ENCODE data around the gene ALOXE3.

Gene ALOXE3

GRCh38 chr17:8147141-8147804, 29.0 kb upstream of the ALOXE3 start:
- TF ChIP-seq ARNTL (CRISPR knock-in tag; IDR thresholded peaks at IDR 0.05; ENCODE audit: borderline replicate concordance, low read depth) (no peak), RARB (CRISPR knock-in tag; IDR thresholded peaks at IDR 0.05) (no peak), ZC3H10 (CRISPR knock-in tag; IDR thresholded peaks at IDR 0.05) (no peak), BACH2 (CRISPR knock-in tag; IDR thresholded peaks at IDR 0.05; ENCODE audit: borderline replicate concordance) (no peak), OSR1 (CRISPR knock-in tag; IDR thresholded peaks at IDR 0.05) (no peak), PPARA (CRISPR knock-in tag; IDR thresholded peaks at IDR 0.05; ENCODE audit: borderline replicate concordance) (no peak)
- TF ChIP-seq, protein P1, sequence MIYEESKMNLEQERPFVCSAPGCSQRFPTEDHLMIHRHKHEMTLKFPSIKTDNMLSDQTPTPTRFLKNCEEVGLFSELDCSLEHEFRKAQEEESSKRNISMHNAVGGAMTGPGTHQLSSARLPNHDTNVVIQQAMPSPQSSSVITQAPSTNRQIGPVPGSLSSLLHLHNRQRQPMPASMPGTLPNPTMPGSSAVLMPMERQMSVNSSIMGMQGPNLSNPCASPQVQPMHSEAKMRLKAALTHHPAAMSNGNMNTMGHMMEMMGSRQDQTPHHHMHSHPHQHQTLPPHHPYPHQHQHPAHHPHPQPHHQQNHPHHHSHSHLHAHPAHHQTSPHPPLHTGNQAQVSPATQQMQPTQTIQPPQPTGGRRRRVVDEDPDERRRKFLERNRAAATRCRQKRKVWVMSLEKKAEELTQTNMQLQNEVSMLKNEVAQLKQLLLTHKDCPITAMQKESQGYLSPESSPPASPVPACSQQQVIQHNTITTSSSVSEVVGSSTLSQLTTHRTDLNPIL (CRISPR knock-in tag; IDR thresholded peaks at IDR 0.05; ENCODE audit: low read depth): no peak
- ATAC-seq: no peak

DNA sequence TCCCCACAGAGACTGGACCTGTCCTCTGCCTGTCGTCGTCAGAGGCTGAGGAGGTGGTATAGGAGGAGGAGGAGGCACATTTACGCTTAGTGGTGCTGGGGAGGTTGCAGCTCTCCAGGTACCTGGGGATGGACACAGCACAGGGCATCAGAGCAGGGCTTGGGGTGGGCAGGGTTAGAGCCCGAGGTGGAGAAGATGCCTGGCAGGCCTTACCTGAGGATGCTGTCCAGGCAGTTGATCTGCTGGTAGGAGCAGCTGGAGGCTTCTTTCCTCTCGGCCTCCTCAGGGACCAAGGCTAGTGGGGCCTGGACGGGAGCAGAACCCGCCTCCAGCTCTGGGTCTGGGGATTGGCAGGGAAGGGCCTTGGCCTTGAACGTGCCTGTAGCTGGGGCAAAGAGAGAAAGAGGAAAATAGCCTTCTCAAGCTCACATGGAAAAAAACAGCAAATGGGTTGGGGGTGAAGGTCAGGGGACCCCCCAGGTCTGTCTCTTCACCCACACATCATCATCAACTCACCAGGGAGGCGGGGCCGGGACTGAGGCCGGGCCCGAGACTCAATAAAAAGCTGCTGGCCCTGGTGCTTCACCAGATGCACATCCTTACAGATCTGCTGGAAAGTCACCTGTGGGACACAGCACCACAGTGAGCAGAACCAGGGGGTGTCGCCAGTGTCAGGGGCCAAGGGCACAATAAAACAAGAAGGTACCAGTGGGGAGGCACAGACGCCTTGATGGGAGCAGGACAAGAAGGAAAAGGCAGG, 28.2 kb upstream of the ALOXE3 start:
- TF ChIP-seq ZFP30 (CRISPR knock-in tag; IDR thresholded peaks at IDR 0.05): no peak
- TF ChIP-seq RARB (CRISPR knock-in tag; IDR thresholded peaks at IDR 0.05): no peak
- no peak for TF ChIP-seq ESRRG (CRISPR knock-in tag; IDR thresholded peaks at IDR 0.05)
- no peak for ATAC-seq

GRCh38 chr17:8145811-8146210, 27.5 kb upstream of the ALOXE3 start:
- no peak for TF ChIP-seq GLIS3 (CRISPR knock-in tag; IDR thresholded peaks at IDR 0.05)
- no peak for TF ChIP-seq ZNF565 (CRISPR knock-in tag; conservative IDR thresholded peaks at IDR 0.05; ENCODE audit: low read depth)
- TF ChIP-seq ESRRG (CRISPR knock-in tag; IDR thresholded peaks at IDR 0.05): no peak
- no peak for TF ChIP-seq ZNF8 (CRISPR knock-in tag; IDR thresholded peaks at IDR 0.05)
- no peak for TF ChIP-seq BACH2 (CRISPR knock-in tag; IDR thresholded peaks at IDR 0.05; ENCODE audit: borderline replicate concordance)
- TF ChIP-seq ISL1 (CRISPR knock-in tag; IDR thresholded peaks at IDR 0.05): no peak
- TF ChIP-seq ARNTL (CRISPR knock-in tag; IDR thresholded peaks at IDR 0.05; ENCODE audit: borderline replicate concordance, low read depth): no peak
- TF ChIP-seq, protein P2, sequence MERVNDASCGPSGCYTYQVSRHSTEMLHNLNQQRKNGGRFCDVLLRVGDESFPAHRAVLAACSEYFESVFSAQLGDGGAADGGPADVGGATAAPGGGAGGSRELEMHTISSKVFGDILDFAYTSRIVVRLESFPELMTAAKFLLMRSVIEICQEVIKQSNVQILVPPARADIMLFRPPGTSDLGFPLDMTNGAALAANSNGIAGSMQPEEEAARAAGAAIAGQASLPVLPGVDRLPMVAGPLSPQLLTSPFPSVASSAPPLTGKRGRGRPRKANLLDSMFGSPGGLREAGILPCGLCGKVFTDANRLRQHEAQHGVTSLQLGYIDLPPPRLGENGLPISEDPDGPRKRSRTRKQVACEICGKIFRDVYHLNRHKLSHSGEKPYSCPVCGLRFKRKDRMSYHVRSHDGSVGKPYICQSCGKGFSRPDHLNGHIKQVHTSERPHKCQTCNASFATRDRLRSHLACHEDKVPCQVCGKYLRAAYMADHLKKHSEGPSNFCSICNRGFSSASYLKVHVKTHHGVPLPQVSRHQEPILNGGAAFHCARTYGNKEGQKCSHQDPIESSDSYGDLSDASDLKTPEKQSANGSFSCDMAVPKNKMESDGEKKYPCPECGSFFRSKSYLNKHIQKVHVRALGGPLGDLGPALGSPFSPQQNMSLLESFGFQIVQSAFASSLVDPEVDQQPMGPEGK (CRISPR knock-in tag; IDR thresholded peaks at IDR 0.05; ENCODE audit: borderline replicate concordance): no peak
- ATAC-seq: no peak

DNA sequence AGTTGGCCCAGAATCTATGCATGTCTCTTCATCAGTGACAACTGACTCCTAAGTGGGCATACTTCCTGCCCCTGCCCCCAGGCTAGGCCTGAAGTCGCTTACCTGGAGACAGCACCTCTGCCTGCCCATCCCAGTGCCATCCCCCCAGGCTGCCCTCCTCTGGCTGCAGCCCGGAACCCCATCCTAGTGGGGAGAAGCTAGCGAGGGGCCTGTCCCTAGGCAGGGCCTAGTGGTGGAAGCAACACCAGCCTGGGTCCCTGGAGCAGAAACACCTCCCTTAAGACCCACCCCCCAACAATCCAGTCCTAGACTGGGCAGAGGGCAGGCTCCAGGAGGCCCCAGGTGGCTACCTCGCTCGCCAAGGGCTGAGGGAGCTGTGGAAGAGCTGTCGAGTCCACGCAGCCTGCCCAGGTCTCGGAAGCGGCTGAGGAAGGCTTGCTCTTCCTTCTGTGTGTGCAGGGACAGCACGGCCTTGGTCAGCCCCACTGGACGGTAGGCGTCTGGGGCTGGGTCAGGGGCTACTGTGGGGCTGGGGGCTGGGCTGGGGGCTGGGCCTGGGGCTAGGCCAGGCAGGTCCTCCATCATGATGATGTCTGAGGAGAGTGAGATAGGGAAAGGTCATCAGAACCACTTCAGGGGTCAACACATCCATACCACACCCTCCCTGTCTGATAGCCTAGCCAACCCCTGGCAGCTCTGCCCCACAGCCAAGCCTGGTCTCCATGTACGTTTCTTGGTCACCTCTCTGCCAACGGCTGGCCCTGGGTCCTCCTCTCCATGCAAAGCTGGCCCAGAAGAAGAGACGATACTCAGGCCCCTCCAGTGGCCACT, 26.3 kb upstream of the ALOXE3 start:
- TF ChIP-seq OSR1 (CRISPR knock-in tag; IDR thresholded peaks at IDR 0.05) (no peak), ESRRG (CRISPR knock-in tag; IDR thresholded peaks at IDR 0.05) (no peak), ZNF565 (CRISPR knock-in tag; conservative IDR thresholded peaks at IDR 0.05; ENCODE audit: low read depth) (no peak), GLIS3 (CRISPR knock-in tag; IDR thresholded peaks at IDR 0.05) (no peak), SNAI2 (CRISPR knock-in tag; IDR thresholded peaks at IDR 0.05) (no peak), ZFP3 (CRISPR knock-in tag; IDR thresholded peaks at IDR 0.05) (no peak), ZNF8 (CRISPR knock-in tag; IDR thresholded peaks at IDR 0.05) (no peak), ISL1 (CRISPR knock-in tag; IDR thresholded peaks at IDR 0.05) (no peak), ARNTL (CRISPR knock-in tag; IDR thresholded peaks at IDR 0.05; ENCODE audit: borderline replicate concordance, low read depth) (no peak), ZFP30 (CRISPR knock-in tag; IDR thresholded peaks at IDR 0.05) (no peak)
- TF ChIP-seq, protein P3, sequence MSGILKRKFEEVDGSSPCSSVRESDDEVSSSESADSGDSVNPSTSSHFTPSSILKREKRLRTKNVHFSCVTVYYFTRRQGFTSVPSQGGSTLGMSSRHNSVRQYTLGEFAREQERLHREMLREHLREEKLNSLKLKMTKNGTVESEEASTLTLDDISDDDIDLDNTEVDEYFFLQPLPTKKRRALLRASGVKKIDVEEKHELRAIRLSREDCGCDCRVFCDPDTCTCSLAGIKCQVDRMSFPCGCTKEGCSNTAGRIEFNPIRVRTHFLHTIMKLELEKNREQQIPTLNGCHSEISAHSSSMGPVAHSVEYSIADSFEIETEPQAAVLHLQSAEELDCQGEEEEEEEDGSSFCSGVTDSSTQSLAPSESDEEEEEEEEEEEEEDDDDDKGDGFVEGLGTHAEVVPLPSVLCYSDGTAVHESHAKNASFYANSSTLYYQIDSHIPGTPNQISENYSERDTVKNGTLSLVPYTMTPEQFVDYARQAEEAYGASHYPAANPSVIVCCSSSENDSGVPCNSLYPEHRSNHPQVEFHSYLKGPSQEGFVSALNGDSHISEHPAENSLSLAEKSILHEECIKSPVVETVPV (CRISPR knock-in tag; IDR thresholded peaks at IDR 0.05): no peak
- TF ChIP-seq, protein P2 (CRISPR knock-in tag; IDR thresholded peaks at IDR 0.05; ENCODE audit: borderline replicate concordance): no peak
- TF ChIP-seq, protein P4, sequence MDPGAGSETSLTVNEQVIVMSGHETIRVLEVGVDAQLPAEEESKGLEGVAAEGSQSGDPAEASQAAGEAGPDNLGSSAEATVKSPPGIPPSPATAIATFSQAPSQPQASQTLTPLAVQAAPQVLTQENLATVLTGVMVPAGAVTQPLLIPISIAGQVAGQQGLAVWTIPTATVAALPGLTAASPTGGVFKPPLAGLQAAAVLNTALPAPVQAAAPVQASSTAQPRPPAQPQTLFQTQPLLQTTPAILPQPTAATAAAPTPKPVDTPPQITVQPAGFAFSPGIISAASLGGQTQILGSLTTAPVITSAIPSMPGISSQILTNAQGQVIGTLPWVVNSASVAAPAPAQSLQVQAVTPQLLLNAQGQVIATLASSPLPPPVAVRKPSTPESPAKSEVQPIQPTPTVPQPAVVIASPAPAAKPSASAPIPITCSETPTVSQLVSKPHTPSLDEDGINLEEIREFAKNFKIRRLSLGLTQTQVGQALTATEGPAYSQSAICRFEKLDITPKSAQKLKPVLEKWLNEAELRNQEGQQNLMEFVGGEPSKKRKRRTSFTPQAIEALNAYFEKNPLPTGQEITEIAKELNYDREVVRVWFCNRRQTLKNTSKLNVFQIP (CRISPR knock-in tag; IDR thresholded peaks at IDR 0.05; ENCODE audit: borderline replicate concordance, low read depth): no peak
- no peak; the same call in 2 of the 3 replicates for ATAC-seq

Measured in SK-N-SH treated with all-trans-retinoic acid at 6 μM for 48 hours (cell line).